SK-N-SH (cell line): ENCODE measurements around the gene REEP1. TPM values are rescaled to one million over a fixed set of nuclear protein-coding genes. Genes with fewer than 3 reads are reported as not detected.
A peak's percentile ranks its signal among the peaks of the same experiment; 100 is the strongest.

Experiments used
- CTCF ChIA-PET: fragments of 300-600, 350-600 bp; formaldehyde crosslinking; extraction: SDS; loops from one replicate; lab custom pipeline; 2021; lab: Yijun Ruan, JAX
- POLR2A ChIA-PET: fragments of 350-600 bp; sonication (Branson Sonifier 250); formaldehyde crosslinking; extraction: SDS; loops from one replicate; lab custom pipeline; 2020; ENCODE audit warnings: antibody characterized with exemption, inconsistent platforms; lab: Yijun Ruan, JAX
- DNase-seq: peaks from one replicate; pipeline ENCODE4 v3.0.0; 2012
- H2AFZ ChIP-seq: fragments of 200-600 bp; sonication (generic); 2 replicates; pipeline ENCODE4 v1.8.1; 2016; ENCODE audit warnings: antibody characterized with exemption, mild to moderate bottlenecking, low read depth
- H3F3A ChIP-seq: fragments of 200-600 bp; sonication (generic); replicated peaks from 2 replicates; pipeline ENCODE3; 2016; ENCODE audit warnings: antibody characterized with exemption, mild to moderate bottlenecking; ENCODE audit not compliant: insufficient read depth
- H3K27ac ChIP-seq, 2 experiments: fragments of 200-500 bp in 1 of 2; fragments of 200-600 bp in 1 of 2; sonication (Bioruptor generic) in 1 of 2; sonication (generic), shearing (Covaris generic) in 1 of 2; 2 replicates each; pipeline versions ENCODE4 v1.5.1 to v1.6.1; 2014 to 2016; ENCODE audit warnings: low read depth in 2 of 2, inconsistent platforms in 1 of 2, low read length in 1 of 2, mild to moderate bottlenecking in 1 of 2, mixed read lengths in 1 of 2
- H3K27me3 ChIP-seq: fragments of 200-600 bp; sonication (generic), shearing (Covaris generic); 2 replicates; pipeline ENCODE4 v1.6.1; 2016; ENCODE audit warnings: mixed run types; ENCODE audit not compliant: insufficient read depth
- H3K36me3 ChIP-seq, 2 experiments: fragments of 200-500 bp in 1 of 2; fragments of 200-600 bp in 1 of 2; sonication (Bioruptor generic) in 1 of 2; sonication (generic) in 1 of 2; replicated peaks in 1 of 2; 2 replicates each; pipeline versions ENCODE3 to v1.5.1; 2014 to 2016; ENCODE audit warnings: low read length in 1 of 2, mild to moderate bottlenecking in 1 of 2; ENCODE audit not compliant: insufficient read depth in 2 of 2, control insufficient read depth in 1 of 2
- H3K4me1 ChIP-seq, 2 experiments: fragments of 200-500 bp in 1 of 2; fragments of 200-600 bp in 1 of 2; sonication (Bioruptor generic) in 1 of 2; sonication (generic), shearing (Covaris generic) in 1 of 2; 2 replicates each; pipeline versions ENCODE4 v1.5.1 to v1.6.1; 2014 to 2016; ENCODE audit warnings: low read depth in 1 of 2, low read length in 1 of 2, mixed run types in 1 of 2; ENCODE audit not compliant: insufficient read depth in 2 of 2, control insufficient read depth in 1 of 2
- H3K4me2 ChIP-seq: fragments of 200-600 bp; sonication (generic), shearing (Covaris generic); 2 replicates; pipeline ENCODE4 v1.6.1; 2017; ENCODE audit warnings: mixed run types
- H3K4me3 ChIP-seq, 2 experiments: fragments of 200-500 bp in 1 of 2; fragments of 200-600 bp in 1 of 2; sonication (Bioruptor generic) in 1 of 2; sonication (generic), shearing (Covaris generic) in 1 of 2; 2 replicates each; pipeline versions ENCODE4 v1.5.1 to v1.8.1; 2014 to 2016; ENCODE audit warnings: low read depth in 2 of 2, inconsistent platforms in 1 of 2, low read length in 1 of 2, mild to moderate bottlenecking in 1 of 2, mixed read lengths in 1 of 2, moderate library complexity in 1 of 2
- H3K79me2 ChIP-seq: fragments of 200-600 bp; sonication (generic); 2 replicates; pipeline ENCODE4 v1.8.1; 2017; ENCODE audit warnings: mild to moderate bottlenecking; ENCODE audit not compliant: insufficient read depth
- H3K9ac ChIP-seq: fragments of 200-600 bp; sonication (generic); 2 replicates; pipeline ENCODE4 v1.6.1; 2017; ENCODE audit warnings: mixed run types
- H3K9me2 ChIP-seq: fragments of 200-600 bp; sonication (generic); 2 replicates; pipeline ENCODE4 v1.6.1; 2017; ENCODE audit warnings: mixed run types
- H3K9me3 ChIP-seq: fragments of 200-600 bp; sonication (generic); 2 replicates; pipeline ENCODE4 v1.6.1; 2017; ENCODE audit warnings: mixed run types, mild to moderate bottlenecking, moderate library complexity
- H4K20me1 ChIP-seq: fragments of 200-600 bp; sonication (generic); 2 replicates; pipeline ENCODE4 v1.6.1; 2017; ENCODE audit warnings: mild to moderate bottlenecking, mixed run types; ENCODE audit not compliant: insufficient read depth
- EP300 ChIP-seq, 2 experiments: IDR thresholded peaks; 2 replicates each; pipeline versions ENCODE4 v1.4.0 to v1.6.1; 2012; ENCODE audit warnings: borderline replicate concordance in 1 of 2, low read depth in 1 of 2, low read length in 1 of 2
- FOSL2 ChIP-seq: IDR thresholded peaks from 2 replicates; pipeline ENCODE4 v1.4.0; 2012; ENCODE audit warnings: low read depth, mild to moderate bottlenecking, moderate library complexity, borderline replicate concordance
- JUND ChIP-seq: IDR thresholded peaks from 2 replicates; pipeline ENCODE4 v1.4.0; 2012
- NFIC ChIP-seq: IDR thresholded peaks from 2 replicates; pipeline ENCODE4 v1.4.0; 2012; ENCODE audit warnings: borderline replicate concordance
- RAD21 ChIP-seq: IDR thresholded peaks from 2 replicates; pipeline ENCODE4 v1.6.1; 2012; ENCODE audit warnings: mild to moderate bottlenecking, low read length
- RCOR1 ChIP-seq: fragments of 150-350 bp; IDR thresholded peaks from 2 replicates; pipeline ENCODE4 v1.6.1; 2017; ENCODE audit warnings: antibody characterized with exemption, low read length
- REST ChIP-seq: IDR thresholded peaks from 2 replicates; pipeline ENCODE4 v1.6.1; 2012; ENCODE audit warnings: mild to moderate bottlenecking, low read depth, low read length, moderate library complexity
- RXRA ChIP-seq: IDR thresholded peaks from 2 replicates; pipeline ENCODE4 v1.4.0; 2012; ENCODE audit warnings: low read depth, mild to moderate bottlenecking, borderline replicate concordance
- SIN3A ChIP-seq: IDR thresholded peaks from 2 replicates; pipeline ENCODE4 v1.6.1; 2012; ENCODE audit warnings: low read depth, mild to moderate bottlenecking, low read length, moderate library complexity, borderline replicate concordance
- SMC3 ChIP-seq: IDR thresholded peaks from 2 replicates; pipeline ENCODE4 v1.6.1; 2012; ENCODE audit warnings: low read depth, low read length, improper control_type of control experiment
- TCF12 ChIP-seq: IDR thresholded peaks from 2 replicates; pipeline ENCODE4 v1.4.0; 2012
- TEAD4 ChIP-seq: IDR thresholded peaks from 2 replicates; pipeline ENCODE4 v1.4.0; 2012; ENCODE audit warnings: mild to moderate bottlenecking, borderline replicate concordance; ENCODE audit not compliant: insufficient read depth
- USF2 ChIP-seq: fragments of 150-350 bp; IDR thresholded peaks from 2 replicates; pipeline ENCODE4 v1.6.1; 2017; ENCODE audit warnings: antibody characterized with exemption, low read length, low read depth, borderline replicate concordance
- YY1 ChIP-seq: IDR thresholded peaks from 2 replicates; pipeline ENCODE4 v1.4.0; 2012; ENCODE audit warnings: low read depth, mild to moderate bottlenecking
- WGBS: methylation state at CpG from one replicate; pipeline ENCODE4 v1.1.6; 2017; ENCODE audit warnings: low lambda C conversion rate; 5-methylcytosine and 5-hydroxymethylcytosine counted together
- polyA plus RNA-seq, 3 experiments: library from polyadenylated mRNA; depleted of rRNA; stranded (reverse); fragments of >200 nt; gene quantifications; 2 replicates each; pipeline ENCODE4 v1.2.3, GENCODE V29; 2012

The REEP1 gene
- polyA plus RNA-seq, 1 of the 3 experiments (the other 2 are of a cell fraction), result 0.13 TPM

GRCh38 chr2:86274265-86274917, 63.0 kb downstream of the REEP1 start:
- WGBS, result 36% methylated on average over 5 of the region's 5 CpGs
- CTCF ChIA-PET, result interaction anchor here (0.6 kb wide), 2 partner anchors 53 to 114 kb away, joined by 3 to 4 read pairs; no protein-coding TSS in a partner anchor
- H3K27me3 ChIP-seq, result no peaks in the 10 kb centered on the region

More at GRCh38 chr2:86274265-86274917, 63.0 kb downstream of the REEP1 start:
- Histone ChIP-seq H3K9ac (no peak overlapping the region), H3K4me3 (no peak overlapping the region), H3K4me1 (peaks cover 7% of the 10 kb centered on the region in 2 experiments; a peak in 2 of 4 replicates), H4K20me1 (no peaks in the 10 kb centered on the region), H3K79me2 (no peaks in the 10 kb centered on the region; the same call in 1 of the 2 replicates), H3K4me2 (peak overlapping the region; percentile 69), H3K9me3 (peaks cover 9% of the 10 kb centered on the region; the same call in 1 of the 2 replicates), H3K36me3 (no peaks in the 10 kb centered on the region), H3K9me2 (no peaks in the 10 kb centered on the region), H3F3A (no peaks in the 10 kb centered on the region), H2AFZ (peak overlapping the region; percentile 68; the same call in 1 of the 2 replicates), H3K27ac (peak overlapping the region in 1 of 2 experiments; percentile 36; a peak in 1 of 4 replicates)
- POLR2A ChIA-PET, result interaction anchor here (1.1 kb wide), 1 partner anchor 24 kb away, joined by 3 read pairs; no protein-coding TSS in a partner anchor
- TF ChIP-seq FOSL2 (peak; percentile 92), YY1 (no peak), TEAD4 (no peak), REST (no peak), NFIC (peak; percentile 18; the same call in 1 of the 2 replicates), SIN3A (no peak), RAD21 (no peak), USF2 (no peak), EP300 (IDR thresholded peaks at IDR 0.05; ENCODE audit: borderline replicate concordance in 1 of 2, low read depth in 1 of 2, low read length in 1 of 2) (no peak), JUND (peak; percentile 89), RCOR1 (no peak), SMC3 (no peak), TCF12 (peak; percentile 45; the same call in 1 of the 2 replicates), RXRA (peak; percentile 71; the same call in 1 of the 2 replicates)
- no peak for DNase-seq
